HG03097 (cell line): ENCODE results near the gene STAT4.
"Not testable (repeated sequence)": the region's sequence is repeated elsewhere in the genome, so short reads cannot be mapped to it uniquely, and the experiment has no call there.

Experiments used
- ATAC-seq: cut with Tn5 transposase; IDR thresholded peaks from one replicate; pipeline ENCODE4 v1.9.1; 2021; ENCODE audit not compliant: unreplicated experiment, low FRiP score

STAT4 gene

DNA sequence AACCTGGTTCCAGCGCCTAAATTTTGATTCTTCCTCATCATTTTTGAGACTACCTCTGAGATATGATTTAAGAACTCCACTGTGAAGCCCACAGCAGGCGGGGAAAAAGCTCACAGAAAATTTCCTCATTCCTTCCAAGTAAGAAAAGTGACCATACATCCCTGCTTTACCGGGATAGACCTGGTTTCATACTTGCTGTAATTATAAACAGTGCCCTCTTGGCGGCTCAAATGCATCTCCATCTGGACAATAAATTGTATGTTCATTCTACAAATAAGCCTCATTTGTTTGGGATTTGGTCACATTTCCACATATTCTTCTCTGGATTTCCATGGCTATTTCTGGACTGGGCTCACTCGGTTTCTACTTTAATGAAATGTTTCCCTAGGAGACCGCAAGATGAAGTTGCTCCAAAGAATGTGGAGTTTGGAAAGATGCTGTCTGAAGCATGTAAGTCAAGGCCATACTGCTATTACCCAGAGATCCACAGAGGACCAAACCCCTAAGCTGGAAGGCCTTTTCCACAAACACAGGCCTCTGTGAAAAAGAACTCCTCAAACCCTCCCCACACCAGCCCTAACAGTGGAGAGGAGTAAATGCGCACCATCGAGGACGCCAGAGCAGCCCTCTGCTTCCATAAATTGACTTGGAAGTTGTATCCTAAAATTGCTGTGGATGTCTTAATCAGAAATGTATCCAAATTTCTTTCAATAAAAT is 150.7 kb downstream of the STAT4 start:
- no peak for ATAC-seq

DNA sequence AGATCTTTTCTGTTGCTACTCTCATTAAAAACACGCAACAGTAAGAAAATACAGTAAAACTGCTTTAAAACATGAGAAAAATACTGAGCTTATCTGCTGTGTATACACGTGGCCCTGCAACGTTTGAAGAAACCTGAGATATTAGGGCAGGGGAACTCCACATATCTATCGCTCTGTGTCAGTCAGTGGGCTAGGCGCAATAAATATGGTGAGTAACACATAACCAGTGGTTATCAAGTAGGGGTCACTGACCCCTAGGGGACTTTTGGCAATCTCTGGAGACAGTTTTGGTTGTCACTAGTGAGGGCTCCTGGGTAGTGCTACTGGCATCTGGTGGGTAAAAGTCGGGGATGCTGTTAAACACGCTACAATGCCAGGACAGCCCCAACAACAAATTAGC is 151.7 kb downstream of the STAT4 start:
- no peak for ATAC-seq

DNA sequence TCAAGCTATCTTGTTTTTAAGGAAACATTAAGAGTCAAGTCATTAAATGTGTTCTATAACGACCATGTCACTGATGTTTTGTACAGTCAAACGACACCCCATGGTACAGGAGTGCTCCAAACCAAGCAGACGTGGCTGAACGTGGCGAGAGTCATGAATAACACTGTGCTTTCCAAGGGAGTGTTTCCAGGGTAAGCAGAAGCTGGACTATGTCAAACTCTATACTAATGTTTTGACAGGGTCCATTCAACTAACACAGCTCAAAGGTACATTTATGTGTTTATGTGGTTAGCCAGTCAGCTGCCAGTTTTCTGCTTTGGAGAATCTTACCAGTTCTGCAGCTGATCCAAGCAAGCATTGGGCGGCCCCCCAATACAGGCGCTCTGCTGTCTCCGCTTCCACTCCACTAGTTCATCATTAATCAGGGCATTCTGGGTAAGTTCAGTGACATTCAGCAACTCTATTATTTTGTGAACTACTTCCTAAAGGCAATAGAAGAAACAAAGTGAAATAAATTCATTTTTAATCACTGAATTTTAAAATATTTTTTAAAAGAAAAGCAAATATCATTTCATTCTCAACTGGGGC is 153.2 kb downstream of the STAT4 start:
- no peak for ATAC-seq

DNA sequence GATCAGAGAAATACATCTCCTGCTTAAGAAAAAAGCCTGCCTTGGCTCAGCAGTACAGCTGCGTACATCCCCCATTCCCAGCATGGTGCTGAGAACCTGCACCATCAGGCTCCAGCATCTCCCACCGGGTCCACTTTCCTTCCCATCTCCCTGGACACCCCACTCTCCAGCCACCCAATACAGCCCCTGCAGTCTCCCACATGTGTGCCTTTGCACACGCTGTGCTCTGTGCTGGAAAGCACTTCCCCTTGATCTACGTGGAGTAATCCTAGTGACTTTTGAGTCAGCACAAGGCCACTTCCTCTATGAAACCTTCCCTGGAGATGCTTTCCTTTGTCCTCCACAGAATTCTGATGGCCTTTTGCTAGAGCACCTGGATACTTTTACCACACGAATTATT is 153.8 kb downstream of the STAT4 start:
- no peak for ATAC-seq

DNA sequence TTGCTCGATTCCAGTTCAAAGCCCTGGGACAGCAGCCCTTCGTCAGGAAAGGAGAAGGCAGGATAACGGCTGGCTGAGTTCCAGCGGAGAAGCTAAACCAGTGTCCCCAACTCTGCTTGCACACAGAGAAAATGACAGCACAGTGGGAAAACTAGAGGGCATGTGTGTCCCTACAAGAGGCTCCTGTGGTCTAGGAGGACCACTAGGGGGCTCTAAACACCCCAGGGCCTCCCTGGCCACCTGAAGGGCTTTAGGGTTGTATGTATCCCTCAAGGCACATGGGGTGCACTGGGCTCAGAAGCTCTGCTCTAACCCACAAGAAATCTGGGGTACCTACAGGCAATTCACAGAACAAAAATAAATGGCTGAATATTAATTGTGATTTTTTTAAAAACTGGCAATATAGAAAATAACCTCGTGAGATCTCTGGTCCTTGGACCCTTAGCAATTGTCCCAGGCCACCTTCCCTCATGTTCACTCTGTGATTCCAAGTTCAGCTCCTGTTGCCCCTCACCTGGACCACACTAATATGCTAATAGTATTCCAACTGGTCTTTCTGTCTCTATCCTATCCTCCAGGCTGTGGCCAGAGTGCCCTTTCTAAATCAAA is 154.4 kb downstream of the STAT4 start:
- no peak for ATAC-seq

DNA sequence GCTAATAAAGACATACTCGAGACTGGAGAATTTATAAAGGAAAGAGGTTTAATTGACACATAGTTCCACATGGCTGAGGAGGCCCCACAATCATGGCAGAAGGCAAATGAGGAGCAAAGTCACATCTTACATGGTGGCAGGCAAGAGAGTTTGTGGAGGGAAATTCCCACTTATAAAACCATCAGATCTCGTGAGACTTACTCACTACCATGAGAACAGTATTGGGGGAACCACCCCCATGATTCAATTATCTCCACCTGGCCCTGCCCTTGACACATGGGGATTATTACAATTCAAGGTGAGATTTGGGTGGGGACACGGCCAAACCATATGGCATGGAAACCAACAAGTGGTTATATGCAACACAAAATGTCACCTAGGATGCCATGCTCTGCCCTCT is 155.5 kb downstream of the STAT4 start:
- ATAC-seq, result not testable (repeated sequence)

DNA sequence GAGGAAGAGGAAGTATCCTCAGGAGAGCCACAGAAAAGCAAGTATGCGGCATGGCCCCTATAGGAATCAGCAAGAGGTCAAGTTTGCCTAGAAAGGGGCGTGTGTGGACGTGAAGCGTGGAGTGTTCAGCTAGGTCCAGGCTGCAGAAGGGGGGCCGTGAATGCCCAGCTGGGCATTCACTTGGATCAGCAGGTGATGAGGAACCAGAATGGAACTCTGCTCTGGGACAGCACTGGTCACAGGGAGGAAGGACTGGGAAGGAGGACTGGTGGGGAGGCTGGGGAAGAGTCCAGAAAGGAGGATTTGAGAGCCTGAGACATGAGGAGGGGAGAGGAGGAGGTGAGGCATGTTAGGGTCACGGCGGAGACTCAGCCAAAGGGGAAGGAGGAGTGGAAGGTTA is 156.6 kb downstream of the STAT4 start:
- ATAC-seq, result no peak

DNA sequence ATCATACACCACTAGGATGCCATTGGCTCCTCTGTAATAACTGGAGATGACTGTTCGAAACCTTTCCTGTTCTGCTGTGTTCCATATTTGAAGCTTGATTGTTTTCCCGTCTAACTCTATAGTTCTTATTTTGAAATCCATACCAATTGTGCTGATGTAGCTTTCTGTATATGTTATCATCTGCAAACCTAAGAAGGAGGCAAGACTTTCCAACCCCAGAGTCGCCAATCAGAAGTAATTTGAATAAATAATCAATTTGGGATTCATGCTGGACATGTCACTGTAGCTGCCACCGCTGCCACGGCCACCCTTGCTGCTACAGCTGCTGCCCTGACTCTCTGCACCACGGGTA is 157.5 kb downstream of the STAT4 start:
- no peak for ATAC-seq

DNA sequence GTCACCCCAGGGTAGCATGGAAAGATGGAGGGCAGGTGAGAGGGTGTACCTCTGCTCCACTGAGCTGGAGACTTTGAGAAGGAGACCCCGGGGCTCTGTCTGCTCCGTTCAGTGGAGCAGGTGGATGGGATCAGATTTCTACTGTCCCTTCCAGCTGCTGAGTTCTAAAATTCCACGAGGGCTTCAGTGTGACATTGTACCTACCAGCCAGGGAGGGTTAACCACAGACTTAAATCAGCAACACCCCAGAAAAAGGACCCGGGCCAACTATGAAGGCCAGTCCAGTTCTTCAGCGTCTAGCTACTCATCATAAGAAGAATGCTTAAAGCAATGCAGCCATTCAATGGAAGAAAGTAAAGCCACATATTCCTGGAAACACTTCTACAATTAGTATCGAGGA is 160.7 kb downstream of the STAT4 start:
- ATAC-seq, result no peak

DNA sequence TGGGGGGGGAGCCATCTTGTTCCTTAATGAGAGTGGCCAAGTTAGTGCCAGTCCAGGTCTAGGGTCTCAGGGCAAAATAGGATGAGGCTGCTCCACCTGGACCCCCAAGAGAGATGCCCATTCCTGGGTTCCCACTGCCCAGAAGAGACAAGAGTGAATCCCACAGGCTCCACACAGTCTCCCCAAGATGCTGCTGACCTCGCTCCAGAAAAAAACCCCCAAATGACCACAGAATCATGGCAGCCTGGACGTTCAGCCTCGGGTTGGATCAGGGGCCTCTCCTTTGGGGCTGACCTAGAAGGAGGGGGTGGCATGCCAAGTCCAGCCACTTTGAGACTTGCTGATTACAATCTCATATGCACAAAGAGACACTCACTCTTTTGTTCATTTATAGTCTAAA is 161.9 kb downstream of the STAT4 start:
- no peak for ATAC-seq

DNA sequence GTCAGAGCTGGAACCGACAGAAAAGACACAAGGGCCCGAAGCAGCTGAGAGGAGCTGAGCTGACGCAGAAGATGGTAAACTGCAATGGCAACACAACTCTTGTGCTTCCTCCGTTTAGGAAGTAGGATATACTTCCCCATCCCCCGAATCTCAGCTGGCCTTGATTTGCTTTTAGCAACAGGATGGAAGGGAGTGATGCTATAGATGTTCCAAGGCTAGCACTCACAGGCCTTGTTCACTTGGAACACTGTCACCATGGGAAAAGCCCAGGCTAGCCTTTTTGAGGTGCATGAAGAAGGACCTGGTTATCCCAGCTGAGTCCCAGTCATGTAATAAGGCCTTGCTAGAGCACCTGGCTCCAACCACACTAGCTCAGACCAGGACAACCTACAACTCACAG is 162.9 kb downstream of the STAT4 start:
- no peak for ATAC-seq

DNA sequence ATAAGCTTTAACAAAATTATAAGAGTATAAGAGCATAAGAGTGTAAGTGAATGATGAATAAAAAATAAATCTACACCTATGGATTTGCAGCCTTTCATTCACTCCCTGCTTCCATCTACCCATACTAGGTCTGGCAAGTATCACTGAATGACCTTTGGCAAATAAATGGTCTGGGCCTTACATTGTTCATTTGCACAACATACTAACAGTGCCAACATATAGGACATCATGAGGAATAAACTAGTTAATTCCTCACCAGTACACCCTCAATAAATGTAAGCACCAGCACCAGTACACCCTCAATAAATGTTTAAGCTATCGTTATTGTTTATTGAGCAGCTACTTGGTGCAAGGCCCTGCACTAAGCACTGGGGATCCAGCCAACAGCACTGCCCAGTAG is 163.7 kb downstream of the STAT4 start:
- no peak for ATAC-seq

DNA sequence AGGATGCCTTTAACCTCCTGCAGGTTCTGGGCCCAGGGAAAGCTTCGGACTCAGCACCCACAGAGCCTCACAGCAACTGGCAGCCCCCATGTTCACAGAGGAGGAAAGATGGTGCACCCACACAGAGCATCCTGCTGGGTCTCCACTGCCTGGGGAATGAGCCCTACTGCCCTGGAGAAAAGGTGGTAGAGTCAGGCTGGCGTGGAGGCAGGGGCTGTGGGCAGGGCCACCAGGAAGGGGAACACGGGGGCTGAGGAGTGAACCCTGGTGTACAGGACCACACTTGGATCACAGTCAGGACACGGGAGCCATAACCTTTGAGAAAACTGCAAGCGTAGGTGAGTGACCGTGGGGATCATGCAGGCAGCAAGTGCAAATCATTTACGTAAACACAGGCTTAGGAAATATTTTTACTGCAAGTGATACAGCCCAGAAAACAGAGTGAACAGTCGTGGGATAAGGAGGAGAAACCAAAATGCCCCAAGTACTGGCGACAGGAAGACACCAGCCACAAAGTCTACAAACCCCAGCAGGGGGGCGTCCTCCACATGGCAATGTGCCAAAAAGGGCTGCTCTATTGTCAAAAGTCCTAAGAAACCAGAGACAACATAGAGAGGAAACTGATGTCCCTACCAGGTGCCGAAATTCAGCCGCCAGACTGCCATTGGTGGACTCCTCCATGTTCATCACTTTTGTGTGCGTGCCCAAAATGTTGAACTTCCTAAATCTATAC is 164.4 kb downstream of the STAT4 start:
- ATAC-seq, result no peak

DNA sequence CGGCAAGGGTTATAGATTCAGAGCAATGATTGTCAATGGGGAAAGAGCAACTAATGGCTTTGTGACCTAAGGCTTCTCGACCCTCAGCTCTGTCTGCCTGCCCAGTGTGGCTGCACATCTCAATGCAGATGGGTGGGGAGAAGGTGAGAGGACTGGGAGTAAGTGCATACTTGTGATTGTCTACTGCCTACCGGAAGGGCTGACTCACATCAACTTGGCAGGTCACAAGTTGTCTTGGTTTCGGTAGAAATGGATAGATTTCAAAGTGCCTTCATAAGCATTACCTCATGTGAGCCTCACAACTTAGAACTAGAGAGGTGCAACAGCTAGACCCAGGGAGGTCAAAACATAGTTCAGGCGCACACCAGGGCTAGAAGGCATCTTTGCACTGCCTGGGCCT is 166.2 kb downstream of the STAT4 start:
- ATAC-seq, result no peak

DNA sequence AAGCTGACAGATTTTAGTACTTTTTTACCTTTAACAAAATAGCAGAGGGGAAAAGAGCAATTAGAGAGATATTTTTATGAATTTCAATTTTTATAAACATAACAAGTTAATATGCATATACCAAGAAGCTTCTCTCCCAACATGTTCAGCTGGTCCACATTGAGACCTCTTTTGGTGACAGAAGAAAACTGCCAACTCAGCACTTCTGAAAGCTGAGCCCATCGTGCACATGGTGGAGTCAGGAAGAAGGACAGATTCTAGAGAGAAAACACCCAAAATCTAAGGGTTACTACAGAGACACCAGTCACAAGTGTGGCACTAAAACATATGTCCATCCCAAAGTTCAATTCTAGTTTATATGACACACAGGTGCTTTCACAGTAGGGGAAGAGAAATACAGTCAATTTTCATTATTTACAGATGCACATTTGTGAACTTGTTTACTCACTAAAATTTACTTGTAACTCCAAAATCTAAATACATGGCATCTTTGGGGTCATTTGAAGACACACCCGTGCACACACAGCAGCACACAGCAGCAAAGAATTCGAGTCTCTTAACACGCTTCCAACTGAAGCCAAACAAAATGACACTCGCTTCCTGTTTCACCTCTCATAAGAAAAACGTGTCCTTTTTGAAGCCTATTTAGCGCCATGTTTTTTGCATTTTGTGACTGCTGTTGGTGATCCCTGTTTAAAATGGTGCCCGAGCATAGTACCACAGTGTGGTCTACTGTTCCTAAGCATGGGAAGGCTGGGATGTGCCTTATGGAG is 168.3 kb downstream of the STAT4 start:
- no peak for ATAC-seq

DNA sequence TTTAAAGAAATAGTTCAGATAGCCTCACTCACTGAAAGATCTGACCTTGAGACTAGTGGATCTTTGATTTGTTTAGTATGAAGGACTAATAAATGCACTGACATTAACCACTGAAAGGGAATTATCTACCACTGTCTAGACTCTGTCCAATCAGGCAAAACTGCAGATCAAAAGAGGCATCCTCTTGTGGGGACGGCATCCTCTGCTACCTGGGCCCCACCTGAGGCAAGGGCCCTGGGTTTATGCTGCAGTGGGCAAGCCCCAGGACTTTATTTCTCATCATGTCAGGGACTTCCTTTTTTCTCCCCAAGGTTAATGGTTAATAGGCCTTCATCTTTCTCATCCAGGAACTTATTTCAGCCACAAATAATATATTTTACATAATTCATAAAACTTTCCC is 169.1 kb downstream of the STAT4 start:
- no peak for ATAC-seq

DNA sequence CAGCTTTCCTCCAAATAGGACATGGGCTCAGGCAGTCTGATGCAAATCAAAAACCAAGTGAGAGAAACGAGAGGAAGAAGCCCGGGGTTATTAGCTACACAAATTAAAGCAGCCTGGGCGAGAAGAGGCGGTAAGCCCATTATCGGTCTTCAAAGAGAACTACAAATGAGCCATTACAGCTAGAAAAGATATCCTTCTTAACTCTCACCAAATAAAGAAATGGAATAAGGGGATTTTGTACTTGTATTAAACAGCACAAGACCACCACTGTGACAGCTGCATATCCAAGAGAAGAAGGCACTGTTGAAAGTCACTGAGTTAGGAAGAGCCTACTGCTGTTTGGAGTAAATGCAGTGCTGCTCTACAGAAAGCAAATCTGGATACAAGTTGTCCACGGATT is 169.5 kb downstream of the STAT4 start:
- no peak for ATAC-seq

DNA sequence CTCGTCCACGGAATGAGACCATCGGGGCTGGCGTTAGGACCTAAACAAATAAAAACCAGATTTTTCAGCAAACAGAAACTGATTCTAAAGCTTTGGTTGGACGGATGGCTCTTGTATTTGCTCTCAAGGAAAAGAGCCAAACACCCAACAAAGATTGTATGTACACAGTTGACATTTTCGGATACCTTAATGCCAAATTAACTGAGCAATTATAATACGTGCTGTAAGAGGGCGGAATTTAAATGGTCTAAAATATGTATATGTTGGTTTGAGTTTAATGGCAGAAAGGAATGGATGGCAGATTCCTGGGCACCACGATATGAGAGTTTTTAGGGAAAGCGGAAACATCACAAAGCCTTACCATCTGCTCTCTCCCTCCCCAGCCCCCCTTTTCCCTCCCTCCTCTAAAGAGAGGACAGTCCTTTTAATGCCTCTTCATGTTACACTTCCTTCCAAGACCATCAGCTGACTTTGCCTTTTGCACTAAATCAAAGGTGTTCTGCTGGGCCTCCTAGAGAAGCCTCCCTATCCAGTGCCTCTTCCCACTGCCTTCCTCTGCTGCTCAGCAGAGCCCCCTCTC is 170.1 kb downstream of the STAT4 start:
- no peak for ATAC-seq

DNA sequence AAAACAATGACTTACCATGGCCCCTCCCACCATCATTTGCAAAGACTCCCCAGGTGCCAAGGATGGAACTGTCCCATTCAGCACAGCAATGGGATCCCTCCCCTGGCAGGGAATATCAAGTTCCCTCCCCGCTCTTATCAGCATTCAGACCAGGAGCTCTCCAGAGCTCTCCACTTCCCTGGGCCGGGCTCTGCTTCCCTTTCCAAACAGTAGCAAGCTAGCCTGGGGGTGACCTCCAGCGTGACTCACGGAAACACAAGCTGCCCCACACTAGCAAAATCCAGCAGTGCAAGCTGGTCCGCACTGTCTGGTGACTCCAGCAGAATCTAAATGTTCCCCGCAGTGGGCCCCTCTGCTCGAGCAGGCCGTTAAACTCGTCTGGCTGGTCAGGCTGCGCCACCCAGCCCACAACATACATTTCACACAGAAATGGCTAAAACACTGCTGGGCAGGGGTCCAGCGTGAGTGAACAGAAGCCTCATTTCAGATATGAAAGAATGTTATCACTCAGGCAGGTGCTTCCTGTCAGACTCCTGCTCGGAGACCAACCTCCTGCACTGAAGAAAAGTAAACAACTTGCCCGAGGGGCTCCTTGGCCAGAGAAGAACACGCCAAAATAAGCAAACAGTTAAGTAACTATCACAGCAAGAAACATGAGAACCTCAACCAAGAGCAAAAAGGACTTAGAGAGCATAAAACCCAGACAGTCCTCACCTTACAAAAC is 170.7 kb downstream of the STAT4 start:
- ATAC-seq, result no peak
